ENCODE measurements around the gene OR10R2. TPM values are rescaled to one million over a fixed set of nuclear protein-coding genes. Genes with fewer than 3 reads are reported as not detected.

The OR10R2 gene
- total RNA-seq, 1 donor from 2014 or later: under 0.01 TPM

GRCh38 chr1:158493054-158493453, 21.0 kb downstream of the OR10R2 start:
- no peak overlapping the region for H3K4me3 ChIP-seq (ENCODE audit: low read depth, low read length)
- H3K27me3 ChIP-seq (ENCODE audit: control insufficient read depth, insufficient read depth, low read length): no peaks in the 10 kb centered on the region
- no peak for DNase-seq (ENCODE audit: low read depth)
- no peaks in the 10 kb centered on the region for H3K36me3 ChIP-seq (ENCODE audit: control insufficient read depth, insufficient read depth, low read length)
- no peak for FAIRE-seq
- TF ChIP-seq CTCF (IDR thresholded peaks at IDR 0.05; ENCODE audit: insufficient read depth, low read length, severe bottlenecking): no peak

GRCh38 chr1:158494796-158495195, 22.8 kb downstream of the OR10R2 start:
- no peak for TF ChIP-seq CTCF (IDR thresholded peaks at IDR 0.05; ENCODE audit: insufficient read depth, low read length, severe bottlenecking)
- Histone ChIP-seq H3K27me3 (ENCODE audit: control insufficient read depth, insufficient read depth, low read length) (no peaks in the 10 kb centered on the region), H3K4me3 (ENCODE audit: low read depth, low read length) (no peak overlapping the region), H3K36me3 (ENCODE audit: control insufficient read depth, insufficient read depth, low read length) (no peaks in the 10 kb centered on the region)
- no peak for DNase-seq (ENCODE audit: low read depth)
- FAIRE-seq: no peak

GRCh38 chr1:158496374-158496773, 24.4 kb downstream of the OR10R2 start:
- peak; percentile 32 for DNase-seq (ENCODE audit: low read depth)
- no peaks in the 10 kb centered on the region for H3K27me3 ChIP-seq (ENCODE audit: control insufficient read depth, insufficient read depth, low read length)
- FAIRE-seq: no peak
- no peak for TF ChIP-seq CTCF (IDR thresholded peaks at IDR 0.05; ENCODE audit: insufficient read depth, low read length, severe bottlenecking)
- no peak overlapping the region for H3K4me3 ChIP-seq (ENCODE audit: low read depth, low read length)
- H3K36me3 ChIP-seq (ENCODE audit: control insufficient read depth, insufficient read depth, low read length): no peaks in the 10 kb centered on the region

- TF ChIP-seq CTCF (IDR thresholded peaks at IDR 0.05; ENCODE audit: insufficient read depth, low read length, severe bottlenecking): peak; percentile 59
- Histone ChIP-seq H3K4me3 (ENCODE audit: low read depth, low read length) (no peak overlapping the region), H3K36me3 (ENCODE audit: control insufficient read depth, insufficient read depth, low read length) (no peaks in the 10 kb centered on the region), H3K27me3 (ENCODE audit: control insufficient read depth, insufficient read depth, low read length) (no peaks in the 10 kb centered on the region)
- DNase-seq (ENCODE audit: low read depth) (peak; percentile 36), FAIRE-seq (no peak)
Observed at GRCh38 chr1:158506369-158506987, 34.5 kb downstream of the OR10R2 start.

GRCh38 chr1:158507511-158507910, 35.5 kb downstream of the OR10R2 start:
- FAIRE-seq (no peak), DNase-seq (ENCODE audit: low read depth) (no peak)
- H3K4me3 ChIP-seq (ENCODE audit: low read depth, low read length): no peak overlapping the region

More at GRCh38 chr1:158507511-158507910, 35.5 kb downstream of the OR10R2 start:
- no peak for TF ChIP-seq CTCF (IDR thresholded peaks at IDR 0.05; ENCODE audit: insufficient read depth, low read length, severe bottlenecking)
- Histone ChIP-seq H3K36me3 (ENCODE audit: control insufficient read depth, insufficient read depth, low read length) (no peaks in the 10 kb centered on the region), H3K27me3 (ENCODE audit: control insufficient read depth, insufficient read depth, low read length) (no peaks in the 10 kb centered on the region)

Data from bronchial epithelial cell (primary cell).